ENCODE data around the gene FRAS1. TPM values are rescaled to one million over a fixed set of nuclear protein-coding genes. Genes with fewer than 3 reads are reported as not detected.

Gene FRAS1
- total and polyA plus RNA-seq, 12 donors, result 0.20 to 2.3 (median 0.84) TPM

- DNase-seq, result no peak
- Histone ChIP-seq H3K4me1 (replicated peaks in 1 of 2) (no peaks in the 10 kb centered on the region), H3K27ac (no peak overlapping the region), H3K9me3 (replicated peaks in 1 of 3) (no peaks in the 10 kb centered on the region), H3K36me3 (replicated peaks in 1 of 2) (no peaks in the 10 kb centered on the region), H3K27me3 (no peaks in the 10 kb centered on the region), H3K4me3 (no peak overlapping the region)
- no peak for TF ChIP-seq CTCF (IDR thresholded peaks at IDR 0.05)
- TF ChIP-seq POLR2A (IDR thresholded peaks at IDR 0.05), result no peak
- WGBS, 4 donors, result 42 to 70% (median 53%) methylated on average over 6 of the region's 6 CpGs
- intact Hi-C loops (cut with DNase I), result no loop called here
Measured at GRCh38 chr4:78363031-78363570, 306.0 kb downstream of the FRAS1 start.

DNA sequence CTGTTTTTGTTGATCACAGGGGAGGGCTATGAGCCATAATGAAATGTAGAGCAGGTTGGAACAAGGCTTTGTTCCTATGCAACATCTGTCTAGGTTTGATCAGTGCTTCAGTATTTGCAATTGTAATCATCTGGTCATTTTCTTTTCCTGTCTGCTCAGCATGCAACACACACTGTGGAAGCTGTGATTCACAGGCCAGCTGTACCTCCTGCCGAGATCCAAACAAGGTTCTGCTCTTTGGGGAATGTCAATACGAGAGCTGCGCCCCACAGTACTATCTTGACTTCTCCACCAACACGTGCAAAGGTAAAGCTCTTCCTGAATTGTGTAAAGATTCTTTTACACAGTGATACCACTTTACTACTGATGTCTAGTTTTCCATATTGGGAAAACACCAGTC is 312.6 kb downstream of the FRAS1 start:
- Histone ChIP-seq H3K27ac (no peak overlapping the region), H3K4me1 (replicated peaks in 1 of 2) (no peaks in the 10 kb centered on the region), H3K36me3 (replicated peaks in 1 of 2) (no peaks in the 10 kb centered on the region), H3K27me3 (no peaks in the 10 kb centered on the region), H3K9me3 (replicated peaks in 1 of 3) (no peaks in the 10 kb centered on the region), H3K4me3 (no peak overlapping the region)
- DNase-seq, result no peak
- TF ChIP-seq POLR2A (IDR thresholded peaks at IDR 0.05) (no peak), CTCF (IDR thresholded peaks at IDR 0.05) (no peak)
- 57 to 81% (median 76%) methylated on average over 4 of the region's 4 CpGs for WGBS, 4 donors
- intact Hi-C loops (cut with DNase I), result no loop called here

DNA sequence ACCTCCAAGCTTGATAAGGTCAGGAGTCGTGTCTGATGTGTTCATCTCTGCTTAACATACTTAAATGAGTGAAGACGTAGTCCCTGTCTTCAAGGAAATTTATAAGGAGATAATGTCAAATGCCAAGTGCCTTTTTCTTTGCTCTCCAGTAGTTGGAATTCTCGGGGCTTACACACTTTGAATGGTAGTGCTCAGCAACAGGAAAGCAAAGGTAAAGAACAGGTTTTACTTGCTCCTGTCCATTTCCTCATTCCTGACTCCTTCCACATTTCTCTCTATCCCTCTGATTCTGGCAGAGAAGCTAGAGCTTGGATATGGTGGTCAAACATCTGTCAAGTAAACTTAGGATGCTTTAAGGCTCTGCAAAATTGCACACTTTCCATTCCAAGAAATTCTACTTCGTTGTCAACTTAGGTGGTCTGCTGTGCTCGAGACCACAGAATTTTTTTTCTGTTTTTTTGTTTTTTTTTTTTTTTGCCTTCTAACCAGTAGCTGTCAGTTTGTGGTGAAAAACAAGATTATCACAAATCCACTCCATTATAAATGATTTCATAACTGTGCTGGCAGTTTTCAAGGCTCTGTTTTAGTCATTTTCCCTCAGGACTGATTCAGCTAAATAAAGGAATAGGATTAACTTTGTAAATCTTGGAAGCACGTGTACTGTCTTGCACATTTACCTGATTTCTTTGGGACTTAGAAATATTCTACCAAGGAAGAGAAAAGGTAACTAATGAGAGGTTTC is 313.7 kb downstream of the FRAS1 start:
- Histone ChIP-seq H3K9me3 (replicated peaks in 1 of 3) (no peaks in the 10 kb centered on the region), H3K36me3 (replicated peaks in 1 of 2) (no peaks in the 10 kb centered on the region), H3K27ac (no peak overlapping the region), H3K4me1 (replicated peaks in 1 of 2) (no peaks in the 10 kb centered on the region), H3K4me3 (no peak overlapping the region), H3K27me3 (no peaks in the 10 kb centered on the region)
- intact Hi-C loops (cut with DNase I), result no loop called here
- TF ChIP-seq CTCF (IDR thresholded peaks at IDR 0.05), result no peak
- TF ChIP-seq POLR2A (IDR thresholded peaks at IDR 0.05), result no peak
- DNase-seq, result no peak
- 50 to 62% (median 59%) methylated on average over 6 of the region's 6 CpGs for WGBS, 4 donors

- TF ChIP-seq POLR2A (IDR thresholded peaks at IDR 0.05), result no peak
- TF ChIP-seq CTCF (IDR thresholded peaks at IDR 0.05), result no peak
- DNase-seq, result peak in 1 of 7 donors; percentile 53
- Histone ChIP-seq H3K9me3 (replicated peaks in 1 of 3) (no peaks in the 10 kb centered on the region), H3K36me3 (replicated peaks in 1 of 2) (no peaks in the 10 kb centered on the region), H3K4me3 (no peak overlapping the region), H3K27me3 (no peaks in the 10 kb centered on the region), H3K27ac (no peak overlapping the region), H3K4me1 (replicated peaks in 1 of 2) (no peaks in the 10 kb centered on the region)
- 77 to 93% (median 89%) methylated on average over 5 of the region's 5 CpGs for WGBS, 4 donors
- intact Hi-C loops (cut with DNase I), result no loop called here
Measured at GRCh38 chr4:78372355-78372988, 315.3 kb downstream of the FRAS1 start.
